Stimulated activated CD4-positive, alpha-beta T cell treated with anti-CD3 and anti-CD28 coated beads, Interleukin-12 subunit alpha, Interleukin-12 subunit beta, amount 100 ng/mL, for 48 hours (primary cell): ENCODE measurements around the gene GIMAP8.
A peak's percentile ranks its signal among the peaks of the same experiment; 100 is the strongest.

Source experiments
- DNase-seq, 3 donors: peaks; one replicate each; pipeline ENCODE4 v3.0.0-alpha.2; 2020; ENCODE audit warnings: low read depth in 2 of 3, low spot score in 1 of 3

Gene GIMAP8

GRCh38 chr7:150450491-150451001, at the start of gene GIMAP8:
Gene GIMAP8 (plus strand): TSS chr7:150450630. CDS start chr7:150466699, 16,069 bp downstream.
- peak in 1 of 3 donors; percentile 35 for DNase-seq

DNA sequence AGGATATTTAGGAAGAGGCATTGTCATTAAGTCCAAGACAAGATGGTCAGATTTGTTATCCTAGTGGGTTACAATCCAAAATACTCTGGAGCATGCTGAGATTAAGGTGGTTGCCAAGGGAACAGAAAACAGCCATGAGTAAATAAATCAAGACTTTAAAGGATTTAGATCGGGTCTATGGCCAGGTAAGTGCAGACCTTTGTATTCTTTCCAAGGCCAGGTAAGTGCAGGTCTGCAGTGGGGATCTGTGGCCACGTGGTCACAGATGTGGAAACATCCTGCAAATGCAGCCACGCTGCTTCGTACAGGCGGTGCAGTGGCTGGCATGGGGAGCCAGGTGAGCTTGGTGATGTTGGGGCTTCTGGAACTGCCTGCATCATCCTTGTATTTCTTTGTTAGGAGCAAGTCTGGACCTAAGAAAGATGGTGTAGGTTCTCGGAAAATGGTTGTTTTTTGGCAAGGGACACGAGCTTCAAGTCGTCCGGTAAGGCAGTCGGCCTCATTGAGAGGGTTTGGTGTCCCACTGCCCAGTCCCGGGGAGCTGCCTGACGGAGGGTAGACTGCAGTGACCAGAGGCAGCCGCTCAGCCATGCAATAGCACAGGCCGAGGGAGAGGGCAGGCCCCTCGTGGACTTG, 49.5 kb upstream of the GIMAP8 start:
- DNase-seq, result no peak

- DNase-seq, result no peak
Measured at GRCh38 chr7:150401424-150401790, 49.0 kb upstream of the GIMAP8 start.

DNA sequence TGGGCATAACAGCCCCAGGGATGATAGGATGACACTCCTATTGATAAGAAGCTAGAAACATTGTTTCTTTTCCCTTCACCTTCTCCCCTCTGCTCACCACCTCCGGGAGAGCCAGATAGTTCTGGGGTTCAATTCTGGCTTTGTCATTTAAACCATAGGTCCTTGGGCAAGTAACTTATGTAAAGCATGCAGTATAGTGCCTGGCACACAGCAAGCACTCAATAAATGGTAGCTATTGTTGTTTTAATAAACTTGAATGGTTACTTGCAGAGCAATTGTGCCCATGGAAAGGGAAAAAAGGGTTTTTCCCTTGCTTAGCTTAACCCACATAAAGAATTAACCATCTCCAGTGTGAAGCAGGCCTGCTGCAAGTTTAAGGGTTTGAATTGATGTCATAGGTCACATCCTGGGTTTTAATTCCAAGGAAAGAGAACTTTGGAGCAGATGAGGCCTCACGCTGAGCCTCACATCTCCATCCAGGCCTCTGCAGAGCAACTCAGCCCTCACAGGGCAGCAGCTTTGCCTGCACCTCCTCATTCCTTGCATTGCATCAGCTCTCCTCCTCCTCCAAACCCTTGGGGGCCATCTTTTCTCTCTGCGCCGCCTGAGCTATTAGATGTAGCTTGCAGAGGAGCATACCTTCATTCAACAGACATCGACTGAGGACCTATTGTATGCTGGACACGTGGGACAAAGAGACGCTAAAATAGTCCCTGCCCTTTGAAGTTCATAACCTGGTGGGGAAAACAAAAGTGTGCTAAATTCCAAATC, 48.4 kb upstream of the GIMAP8 start:
- DNase-seq, result no peak

GRCh38 chr7:150402671-150403321, 47.6 kb upstream of the GIMAP8 start:
- DNase-seq, result no peak

GRCh38 chr7:150403376-150404171, 46.9 kb upstream of the GIMAP8 start:
- DNase-seq, result no peak

GRCh38 chr7:150404172-150404804, 46.1 kb upstream of the GIMAP8 start:
- no peak for DNase-seq

DNA sequence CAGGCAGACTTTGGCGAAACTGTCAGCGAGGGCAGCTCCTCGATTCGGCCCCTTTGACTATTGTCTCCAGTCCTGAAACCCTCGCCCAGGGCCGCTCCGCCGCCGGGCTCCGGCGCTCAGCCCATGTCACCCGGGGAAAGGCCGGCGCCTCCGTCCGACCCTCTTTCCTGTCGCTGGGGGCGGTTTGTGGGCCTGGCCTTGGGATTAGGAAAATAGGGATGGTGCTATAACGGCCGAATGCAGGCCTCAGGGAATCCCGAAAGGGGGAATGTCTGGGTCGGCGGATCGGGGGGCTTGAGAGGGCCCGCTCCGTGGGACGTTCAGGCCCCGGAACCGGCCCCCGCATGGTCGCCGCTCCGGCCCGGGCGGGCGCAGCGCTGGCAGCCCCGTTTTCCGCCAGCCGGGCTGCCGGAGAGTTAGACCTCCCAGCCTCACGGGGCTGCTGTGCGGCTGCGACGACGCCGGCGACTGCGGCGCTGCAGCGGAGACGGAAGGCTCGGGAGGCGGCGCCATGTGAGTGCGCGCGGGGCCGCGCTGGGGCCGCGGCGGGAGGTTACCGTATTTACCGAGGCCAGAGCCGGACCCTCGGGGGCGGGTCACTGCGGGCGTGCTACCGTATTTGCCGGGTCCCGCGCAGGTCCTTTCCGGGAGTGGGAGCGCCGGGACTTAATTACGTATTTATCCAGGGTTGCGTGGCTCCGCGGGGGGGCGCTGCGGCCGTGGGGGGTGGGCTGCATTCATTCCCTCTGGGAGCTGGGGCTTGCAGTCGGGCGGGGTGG, 45.4 kb upstream of the GIMAP8 start:
- DNase-seq, result peak; percentile 55 to 72 (median 57)

DNA sequence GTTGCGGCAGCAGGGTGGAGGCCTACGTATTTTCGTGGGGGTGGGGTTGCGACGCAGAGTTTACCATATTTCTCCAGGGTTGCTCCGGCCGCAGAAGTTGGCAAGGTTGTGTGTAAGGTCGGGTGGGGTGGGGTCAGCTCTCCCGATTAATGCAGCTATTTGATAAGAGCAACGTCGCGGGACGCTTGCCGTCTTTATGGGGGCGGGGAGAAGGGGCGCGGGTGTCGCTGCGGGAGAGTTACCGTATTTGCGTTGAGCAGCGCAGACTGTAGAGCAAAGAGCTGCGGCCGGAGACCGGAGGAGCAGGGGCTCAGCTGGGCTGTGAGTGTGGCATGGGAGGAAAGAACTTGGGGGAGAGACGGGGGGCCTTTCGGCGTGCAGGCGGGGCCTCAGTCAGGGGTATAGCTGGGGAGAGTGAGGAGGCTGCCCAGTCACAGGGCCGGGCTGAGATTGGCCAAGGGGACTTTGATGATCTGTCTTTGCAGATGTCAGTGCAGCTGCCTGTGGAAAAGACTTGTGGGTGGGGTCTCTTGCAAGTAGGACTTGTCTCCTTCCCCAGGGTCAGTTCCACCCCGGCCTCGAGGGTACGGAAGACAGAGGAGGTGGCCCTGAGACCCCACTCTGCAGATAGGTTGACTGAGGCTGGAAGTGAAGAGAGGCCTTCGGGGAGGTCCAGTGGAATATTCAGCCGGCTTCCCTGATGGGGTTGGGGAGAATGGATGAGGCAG, 44.7 kb upstream of the GIMAP8 start:
- peak in 1 of 3 donors; percentile 24 for DNase-seq

DNA sequence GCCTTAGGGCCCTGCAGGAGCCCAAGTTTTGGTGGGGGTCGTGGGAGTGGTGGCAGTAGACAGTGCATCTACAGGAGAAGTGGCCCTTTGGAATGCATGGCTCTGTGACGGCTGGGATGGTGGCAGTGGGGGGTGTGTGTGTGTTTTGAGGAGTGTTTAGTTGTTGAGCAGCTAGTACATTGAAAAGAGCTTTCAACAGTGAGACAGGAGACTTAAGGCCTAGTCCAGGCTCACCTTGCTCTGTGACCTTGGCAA, 44.2 kb upstream of the GIMAP8 start:
- DNase-seq, result no peak

GRCh38 chr7:150406567-150407421, 43.6 kb upstream of the GIMAP8 start:
- DNase-seq, result peak in 1 of 3 donors; percentile 15

- no peak for DNase-seq
Measured at GRCh38 chr7:150407588-150408392, 42.6 kb upstream of the GIMAP8 start.

- no peak for DNase-seq
Measured at GRCh38 chr7:150408393-150409299, 41.8 kb upstream of the GIMAP8 start.

DNA sequence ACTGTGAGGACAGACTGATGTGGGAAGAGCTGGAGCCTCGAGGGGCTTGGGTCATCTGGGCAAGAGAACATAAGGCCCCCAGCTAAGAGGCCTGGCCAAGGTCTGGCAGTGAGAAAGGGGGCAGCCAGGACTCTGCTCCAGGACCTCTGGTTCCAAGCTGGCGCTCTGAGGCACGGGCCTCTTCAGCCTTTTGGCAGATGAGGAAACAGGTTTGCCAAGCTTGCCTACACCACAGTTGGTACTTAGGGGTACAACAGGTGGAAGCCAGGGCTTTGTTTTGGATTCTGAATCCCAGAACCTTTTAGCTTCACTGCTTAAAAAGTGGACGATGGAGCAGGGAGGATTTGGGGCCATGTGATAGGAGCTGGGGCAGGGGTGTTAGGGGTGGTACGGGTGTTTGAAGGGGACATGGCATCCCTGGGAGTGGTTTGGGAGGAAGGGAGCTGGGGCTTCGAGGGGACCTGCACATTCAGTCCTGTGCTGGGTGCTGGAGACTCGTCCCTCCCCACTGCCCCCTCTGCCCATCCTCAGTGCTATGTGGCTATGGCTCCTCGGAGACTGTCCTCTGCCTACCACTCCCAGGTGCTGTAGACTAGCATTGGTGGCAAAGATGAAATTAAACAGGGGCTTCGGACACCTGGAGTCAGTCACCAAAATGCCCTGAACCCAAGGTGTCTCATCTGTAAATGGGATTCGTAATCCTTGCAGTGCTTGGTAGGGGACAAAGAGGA, 41.0 kb upstream of the GIMAP8 start:
- no peak for DNase-seq

- DNase-seq, result no peak
Measured at GRCh38 chr7:150410131-150410530, 40.3 kb upstream of the GIMAP8 start.

GRCh38 chr7:150410680-150411346, 39.6 kb upstream of the GIMAP8 start:
- DNase-seq, result no peak
